Measurements from ENCODE around the gene PHEX.

PHEX gene

DNA sequence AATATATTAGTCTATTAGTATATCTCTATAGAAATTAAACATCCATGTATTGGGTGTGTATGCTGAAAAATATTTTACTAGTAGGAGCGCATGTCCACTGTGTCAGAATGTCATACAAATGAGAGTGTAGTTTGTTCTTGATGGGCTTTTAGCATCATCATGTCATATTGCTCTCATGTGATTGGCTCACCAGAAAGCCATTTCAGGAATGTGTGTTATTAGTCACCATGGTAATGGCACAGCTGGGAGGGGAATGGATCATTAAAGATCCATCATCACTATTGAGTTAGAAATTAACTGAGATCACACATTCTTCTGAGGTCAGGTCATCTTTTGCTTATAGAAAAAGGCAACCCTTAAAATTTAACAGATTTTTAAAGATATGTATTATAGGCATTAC is 77.3 kb downstream of the PHEX start:
- peak; percentile 79 for DNase-seq

DNA sequence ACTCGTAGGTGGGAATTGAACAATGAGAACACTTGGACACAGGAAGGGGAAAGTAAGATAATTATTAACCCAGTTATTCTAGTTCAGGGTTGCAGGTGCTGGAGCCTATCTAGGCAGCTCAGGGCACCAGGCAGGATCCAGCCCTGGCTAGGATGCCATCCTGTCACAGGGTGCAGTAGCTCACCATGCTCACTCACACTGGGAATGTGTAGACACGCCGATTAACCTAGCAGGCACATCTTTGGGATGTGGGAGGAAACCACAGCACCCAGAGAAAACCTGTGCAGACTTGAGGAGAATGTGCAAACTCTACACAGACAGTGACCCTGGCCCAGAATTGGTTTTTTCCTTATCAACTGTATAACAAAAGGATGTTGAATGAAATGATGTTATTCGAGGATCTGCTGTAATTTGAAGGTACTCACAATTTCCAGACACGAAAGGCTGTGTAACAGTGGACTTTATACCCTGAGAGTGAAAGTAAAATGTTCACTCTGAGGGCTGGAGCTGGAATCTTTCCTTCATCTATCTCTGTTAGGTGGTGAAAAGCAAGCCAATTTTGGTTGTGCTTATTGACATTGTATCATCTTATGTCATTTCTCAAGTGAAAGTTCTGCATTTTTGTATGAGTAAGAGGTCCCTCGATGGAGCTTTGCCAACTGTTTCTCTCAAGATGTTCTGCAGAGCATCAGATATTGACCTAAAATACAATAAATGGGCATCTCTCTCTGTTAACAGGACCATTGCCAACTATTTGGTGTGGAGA is 78.8 kb downstream of the PHEX start:
- peak; percentile 74 for DNase-seq

DNA sequence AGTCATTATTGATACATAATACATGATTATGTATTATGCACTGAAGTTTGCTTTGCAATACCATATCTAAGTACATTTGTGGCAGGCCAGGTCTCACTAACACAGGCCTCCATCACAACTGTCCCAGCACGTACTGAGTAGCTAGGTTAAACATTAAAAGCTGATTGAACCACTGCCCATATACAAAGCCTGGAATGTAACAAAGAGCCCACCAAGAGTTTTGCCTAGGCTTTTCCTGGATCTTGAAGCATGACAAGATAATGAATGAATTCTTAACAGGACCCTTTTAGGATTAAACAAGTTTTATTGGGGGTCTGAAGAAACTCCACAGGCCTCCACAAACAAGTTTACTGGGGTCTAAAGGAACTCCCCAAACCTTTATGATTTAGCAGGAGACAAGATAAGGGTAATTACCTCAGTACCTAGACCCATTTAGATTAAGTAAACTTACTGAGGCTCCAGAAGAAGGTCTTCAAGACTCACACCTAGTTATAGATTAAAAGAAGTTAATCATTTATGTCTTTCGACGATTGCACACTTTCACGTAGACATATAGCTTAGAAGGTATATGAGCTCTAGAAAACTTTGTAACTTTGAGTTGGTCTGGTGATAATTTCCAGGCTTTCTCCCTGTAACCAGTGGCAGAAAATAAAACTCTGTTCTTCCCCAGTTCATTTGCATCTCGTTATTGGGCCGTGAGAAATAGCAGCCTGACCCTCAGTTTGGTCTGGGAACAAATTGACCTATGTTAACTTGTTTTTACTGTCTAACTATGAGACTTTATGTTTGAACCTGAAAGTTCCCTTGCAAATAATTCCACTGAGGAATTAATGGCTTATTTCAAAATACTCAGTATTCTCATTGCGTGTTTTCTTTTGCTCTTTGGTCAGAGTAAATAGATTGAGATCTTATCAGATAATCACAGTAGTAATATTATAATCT is 84.8 kb downstream of the PHEX start:
- DNase-seq = no peak

DNA sequence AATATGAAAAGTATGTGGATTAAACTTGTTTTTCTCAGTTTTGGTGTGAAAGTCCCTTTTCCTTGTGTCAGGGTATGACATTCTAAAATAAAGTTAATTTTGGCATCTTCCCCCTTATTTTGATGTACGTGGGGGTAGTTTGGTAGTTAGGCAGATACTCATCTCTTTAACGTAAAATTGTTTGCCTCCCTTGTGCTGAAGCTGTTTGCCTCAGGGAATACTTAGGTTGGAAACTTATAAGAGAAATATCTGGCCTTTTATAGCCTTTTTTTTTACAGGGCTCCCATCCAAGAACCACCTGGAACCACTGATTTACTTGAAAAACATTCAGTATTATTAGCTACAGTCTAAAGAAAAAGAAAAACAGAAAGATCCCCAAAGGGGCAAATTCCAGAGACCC is 85.5 kb downstream of the PHEX start:
- DNase-seq = no peak

DNA sequence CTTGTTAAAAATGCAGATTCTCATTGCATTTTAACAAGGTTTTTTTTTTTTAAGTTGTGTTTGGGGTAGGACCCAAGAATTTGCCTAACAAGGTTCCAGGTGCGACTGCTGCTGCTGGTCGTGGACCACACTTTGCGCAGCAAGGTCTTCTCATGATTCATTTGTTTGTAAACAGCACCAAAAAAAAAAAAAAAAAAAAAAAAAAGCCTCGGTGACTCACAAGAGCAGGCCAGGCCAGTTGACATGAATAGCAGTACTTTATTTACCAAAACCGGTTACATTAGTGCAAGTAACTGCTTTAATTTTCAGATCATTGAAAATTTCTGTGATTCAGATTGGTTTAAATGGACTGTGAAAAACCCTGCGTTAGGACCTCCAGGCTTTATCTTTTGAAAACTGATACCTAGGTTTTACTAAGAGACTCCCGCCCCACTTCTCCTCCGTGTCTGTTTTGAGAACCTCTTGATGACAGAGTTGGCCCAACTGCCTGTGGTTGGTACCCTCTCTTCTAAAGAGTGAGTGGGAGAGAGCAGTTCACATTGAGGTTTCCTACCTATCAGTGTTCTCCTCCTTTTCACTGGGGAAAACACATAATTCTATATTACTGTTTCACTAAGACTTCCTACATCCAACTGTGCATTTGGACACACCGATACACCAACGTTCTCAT is 86.2 kb downstream of the PHEX start:
- DNase-seq = no peak

DNA sequence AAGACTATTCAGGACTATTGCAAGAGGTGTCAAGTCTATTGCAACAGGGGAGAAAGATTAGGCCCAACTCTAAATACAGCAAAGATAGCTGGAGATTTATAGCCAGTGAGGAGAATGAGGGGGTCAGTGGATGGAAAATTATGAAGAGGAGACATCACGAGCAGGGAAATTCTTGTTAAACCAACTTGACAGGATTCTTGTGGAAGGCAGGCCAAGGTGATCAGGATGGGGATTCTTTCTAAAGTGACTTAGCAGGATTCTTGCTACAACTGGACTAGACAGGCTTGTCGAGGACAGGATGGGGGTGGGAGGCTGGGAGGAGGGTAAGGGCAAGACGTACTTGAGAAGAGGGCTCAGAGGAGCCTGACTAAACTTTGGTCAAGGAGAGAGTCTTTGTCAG is 89.0 kb downstream of the PHEX start:
- DNase-seq = no peak

DNA sequence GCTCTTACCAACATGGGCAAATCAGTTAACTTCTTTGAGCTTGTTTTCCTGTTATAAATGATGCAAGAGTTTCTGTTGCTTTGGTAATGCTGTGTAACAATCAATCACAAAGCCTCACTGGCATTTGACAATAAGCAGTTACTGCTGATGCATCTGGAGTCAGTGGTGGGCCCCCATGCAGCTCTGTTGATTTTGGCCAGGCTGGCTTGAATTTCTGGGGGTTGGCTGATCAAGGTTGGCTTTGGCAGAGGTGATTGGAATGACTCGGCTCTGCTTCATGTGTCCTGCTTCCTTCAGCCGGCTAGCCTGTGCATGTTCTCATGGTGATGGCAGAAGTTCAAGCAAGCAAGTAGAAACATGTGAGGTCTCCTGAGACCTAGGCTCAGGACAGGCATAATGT is 90.4 kb downstream of the PHEX start:
- peak; percentile 91 for DNase-seq

DNA sequence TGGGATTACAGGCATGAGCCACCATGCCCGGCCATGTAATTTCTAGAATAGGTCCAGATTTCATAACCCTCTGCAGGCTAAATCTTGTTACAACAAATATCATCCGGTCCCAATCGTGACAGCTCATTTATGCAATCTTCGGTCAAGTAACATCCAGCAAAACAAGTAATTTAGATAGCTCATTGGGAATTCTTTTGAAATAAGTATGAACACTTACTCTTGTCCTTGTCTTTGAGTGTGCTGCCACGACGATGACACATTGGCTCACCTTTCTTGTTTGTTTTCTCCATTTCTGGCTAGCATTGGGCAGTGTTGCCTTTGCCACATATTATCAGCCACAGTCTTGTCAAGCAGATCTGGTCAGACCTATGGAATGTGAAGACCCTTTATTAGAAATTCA is 92.0 kb downstream of the PHEX start:
- no peak for DNase-seq

DNA sequence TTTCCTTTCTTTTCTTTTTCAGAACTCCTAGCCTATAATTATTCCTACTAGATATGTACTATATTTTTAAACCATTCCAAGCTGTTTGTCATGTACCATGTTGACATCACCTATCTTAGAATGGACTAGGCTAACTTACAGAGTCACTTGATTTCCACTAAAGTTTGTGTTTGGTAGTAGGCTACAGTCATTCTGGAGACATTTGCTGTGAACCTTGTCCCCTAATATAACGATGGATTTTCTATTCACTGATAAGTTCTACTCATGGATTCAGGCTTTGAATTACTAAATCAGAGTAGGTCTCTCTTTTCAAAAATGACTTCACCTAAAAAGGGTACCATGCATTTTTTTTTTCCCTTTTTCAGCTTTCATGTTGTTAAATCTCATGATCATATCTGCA is 93.4 kb downstream of the PHEX start:
- no peak for DNase-seq

DNA sequence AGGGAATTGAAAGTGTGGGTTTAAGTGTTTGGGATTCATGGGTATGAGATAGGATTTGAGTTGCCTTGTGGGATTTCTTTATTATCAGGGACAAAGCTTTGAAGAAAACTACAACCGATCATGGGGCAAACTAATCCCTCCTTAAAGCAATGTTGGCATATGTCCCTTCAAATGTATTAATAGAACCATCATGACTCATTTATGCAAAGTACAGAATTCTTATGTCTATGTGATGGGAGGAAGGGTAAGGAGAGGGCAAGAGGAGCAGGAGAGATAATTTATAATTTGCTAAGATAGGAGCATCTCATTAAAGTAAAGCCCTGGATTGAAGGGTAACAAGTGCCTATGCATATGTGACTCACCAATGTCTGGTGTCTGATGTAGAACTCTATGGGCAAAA is 94.2 kb downstream of the PHEX start:
- DNase-seq = no peak

DNA sequence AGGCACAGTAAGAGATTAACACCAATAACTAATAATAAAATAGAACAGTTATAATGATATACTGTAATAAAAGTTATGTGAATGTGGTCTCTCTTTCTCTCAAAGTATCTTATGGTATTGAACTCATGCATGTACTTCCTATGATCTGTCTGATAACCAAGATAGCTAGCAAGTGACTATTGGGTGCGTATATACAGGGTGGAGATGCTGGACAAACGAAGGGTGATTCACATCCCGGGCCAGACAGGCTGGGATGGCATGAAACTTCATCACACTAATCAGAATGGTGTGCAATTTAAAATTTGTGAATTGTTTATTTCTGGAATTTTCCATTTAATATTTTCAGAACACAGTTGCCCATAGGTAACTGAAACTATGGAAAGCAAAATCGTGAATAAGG is 96.8 kb downstream of the PHEX start:
- DNase-seq = no peak

DNA sequence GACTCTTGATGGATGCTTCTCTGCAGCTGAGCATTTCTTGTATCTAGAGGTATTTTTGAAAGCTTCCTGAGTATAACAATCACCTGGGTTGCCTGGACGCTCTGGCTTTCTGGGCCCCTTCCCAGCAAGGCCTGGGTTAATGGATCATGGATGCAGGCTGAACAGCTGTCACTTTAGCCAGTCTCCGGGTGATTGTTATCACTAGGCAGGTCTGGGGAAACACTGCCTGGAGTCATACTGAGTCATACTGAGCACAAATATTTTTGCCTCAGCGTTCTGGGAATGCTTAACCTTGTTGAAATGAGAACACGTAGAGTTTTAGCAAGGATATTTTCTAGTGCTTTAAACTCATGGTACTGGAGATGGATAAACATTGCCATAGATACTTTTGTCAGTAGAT is 102.6 kb downstream of the PHEX start:
- peak; percentile 77 for DNase-seq

DNA sequence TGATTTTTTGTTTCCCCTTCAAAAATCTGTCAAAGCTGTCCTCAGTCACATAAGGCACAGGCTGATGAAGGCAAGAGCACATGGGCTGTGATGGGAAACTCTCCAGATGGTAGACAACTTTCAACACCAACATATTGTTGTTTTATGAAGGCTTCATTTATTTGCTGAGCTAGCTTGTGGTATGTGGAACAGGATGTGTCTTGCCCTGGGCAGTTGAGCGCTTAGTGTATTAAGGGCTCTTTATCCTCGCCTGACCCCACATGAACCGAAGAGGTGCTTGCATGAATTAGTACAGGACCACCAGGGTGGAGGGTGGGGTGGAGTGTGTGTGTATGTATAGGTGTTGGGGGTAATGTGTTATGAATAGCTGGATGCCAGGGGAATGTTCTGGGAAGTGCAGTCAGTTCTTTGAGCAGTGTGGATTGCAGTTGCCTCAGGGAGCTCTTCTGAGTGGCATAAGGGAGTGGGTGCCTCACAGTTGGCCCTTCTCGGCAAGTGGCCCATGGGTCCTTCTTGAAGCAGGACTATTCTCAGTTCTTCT is 103.1 kb downstream of the PHEX start:
- peak; percentile 86 for DNase-seq

DNA sequence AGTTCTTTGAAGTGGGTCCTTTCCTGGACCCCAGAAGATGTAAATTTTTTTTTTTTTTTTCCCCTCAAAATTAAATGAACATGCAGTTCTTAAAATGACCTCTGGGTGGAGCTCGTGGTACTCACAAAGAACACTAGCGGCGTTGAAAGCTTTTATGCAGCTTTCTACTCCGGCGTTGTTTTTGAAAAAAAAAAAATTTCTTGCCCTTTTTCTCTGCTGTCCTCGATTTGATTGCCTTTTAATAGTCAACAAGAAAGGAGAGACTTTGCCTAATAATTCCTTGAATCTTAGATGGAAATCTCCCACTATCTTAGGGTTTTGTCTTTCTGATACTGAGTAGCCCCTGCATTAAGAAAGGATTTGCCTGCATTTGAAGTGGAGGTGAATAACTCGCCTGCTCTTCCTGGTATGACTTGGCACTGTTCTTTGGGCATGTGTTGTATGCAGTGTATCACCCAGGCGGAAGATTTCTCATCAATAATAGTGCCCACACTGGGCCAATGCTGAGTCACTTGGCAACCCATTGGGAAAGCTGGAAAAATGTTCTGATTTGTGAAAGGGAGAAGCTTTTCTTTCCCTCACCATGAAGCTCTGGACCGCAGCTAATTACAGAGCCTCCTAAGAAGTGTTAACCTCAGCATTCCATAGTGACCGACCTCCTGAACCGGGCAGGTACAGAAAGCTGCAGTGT is 104.0 kb downstream of the PHEX start:
- DNase-seq = peak; percentile 60

DNA sequence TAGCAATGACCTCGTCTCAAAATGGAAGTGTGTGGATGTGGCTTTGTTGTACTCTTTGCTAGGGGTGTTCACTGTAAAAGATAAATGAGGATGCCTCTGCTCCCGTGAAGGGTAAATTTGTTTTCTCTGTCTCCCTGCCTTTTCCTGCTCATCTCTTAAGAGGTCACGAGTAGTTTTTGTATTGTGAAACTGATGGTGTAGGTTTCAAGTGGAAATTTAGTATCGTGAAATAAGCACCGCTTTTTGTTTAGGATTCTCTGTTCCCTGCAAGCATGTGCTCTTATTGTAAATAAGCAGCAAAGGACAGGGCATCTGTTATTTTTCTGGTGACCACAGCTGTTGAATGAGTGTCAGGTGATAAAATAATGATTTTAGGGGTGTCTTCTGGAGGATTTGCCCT is 104.6 kb downstream of the PHEX start:
- no peak for DNase-seq

DNA sequence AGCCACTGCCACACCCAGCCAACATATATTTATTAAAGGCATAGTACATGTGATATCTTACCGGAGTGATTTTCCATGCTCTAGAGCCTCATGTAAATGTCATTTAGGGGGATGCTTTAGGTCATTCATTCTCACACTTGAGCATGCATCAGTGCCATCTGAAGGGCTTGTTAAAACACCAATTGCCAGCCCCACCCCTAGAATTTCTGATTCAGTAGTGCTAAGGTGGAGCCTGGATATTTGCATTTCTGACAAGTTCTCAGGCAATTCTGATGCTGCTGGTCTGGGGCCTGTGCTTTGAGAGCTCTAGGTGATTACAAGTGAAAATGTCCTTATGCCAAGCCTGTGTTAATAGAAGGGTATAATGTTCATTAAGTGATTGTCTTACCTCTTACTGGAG is 107.7 kb downstream of the PHEX start:
- DNase-seq = no peak

DNA sequence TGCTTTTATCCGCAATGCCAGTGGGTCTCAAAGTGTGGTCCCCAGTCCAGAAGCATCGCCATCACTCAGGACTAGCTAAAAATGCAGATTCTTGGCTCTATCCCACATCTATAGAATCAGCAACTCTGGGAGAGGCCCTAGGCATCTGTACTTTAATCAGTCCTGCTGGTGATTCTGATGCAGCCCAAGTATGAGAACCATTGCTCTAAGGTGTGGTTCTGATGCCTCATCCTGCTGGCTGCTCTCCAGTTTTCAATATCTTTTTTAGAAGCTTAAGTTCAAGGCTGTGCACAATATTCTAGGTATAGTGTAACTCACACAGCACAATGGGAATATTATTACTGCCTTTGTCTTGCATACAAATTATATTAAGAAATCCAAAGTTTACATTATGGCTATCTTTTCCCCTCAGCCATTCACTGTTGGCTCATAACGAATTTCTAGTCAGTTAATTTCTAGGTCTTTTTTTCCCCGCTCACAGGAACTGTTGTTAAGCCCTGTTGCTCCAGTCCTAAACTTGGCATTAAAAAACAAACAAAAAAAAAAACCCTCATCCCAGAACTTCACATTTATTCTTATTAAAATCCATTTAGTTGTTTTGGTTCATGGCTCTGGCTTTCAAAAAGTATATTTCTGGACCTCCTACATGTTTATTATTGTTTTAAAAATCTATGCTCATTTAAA is 109.1 kb downstream of the PHEX start:
- no peak for DNase-seq

DNA sequence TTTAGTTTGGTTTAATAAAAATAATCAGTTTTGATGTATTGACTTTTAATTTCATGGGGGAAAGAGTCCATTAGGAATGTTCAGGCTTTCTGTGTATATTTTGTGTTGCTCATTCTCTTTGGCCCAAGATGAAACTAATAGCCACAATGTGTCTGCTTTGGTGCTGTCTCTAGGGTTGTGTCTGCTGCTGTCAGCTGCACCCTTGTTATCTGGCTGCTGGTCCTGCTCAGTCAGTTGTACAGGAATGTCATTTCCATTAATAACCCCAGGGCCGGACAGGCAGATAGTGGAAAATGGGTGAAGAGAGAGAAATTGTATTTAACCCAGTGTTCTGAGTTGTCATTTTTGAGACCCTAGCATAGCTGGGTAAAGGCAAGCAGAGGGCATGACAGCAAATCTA is 115.1 kb downstream of the PHEX start:
- no peak for DNase-seq

DNA sequence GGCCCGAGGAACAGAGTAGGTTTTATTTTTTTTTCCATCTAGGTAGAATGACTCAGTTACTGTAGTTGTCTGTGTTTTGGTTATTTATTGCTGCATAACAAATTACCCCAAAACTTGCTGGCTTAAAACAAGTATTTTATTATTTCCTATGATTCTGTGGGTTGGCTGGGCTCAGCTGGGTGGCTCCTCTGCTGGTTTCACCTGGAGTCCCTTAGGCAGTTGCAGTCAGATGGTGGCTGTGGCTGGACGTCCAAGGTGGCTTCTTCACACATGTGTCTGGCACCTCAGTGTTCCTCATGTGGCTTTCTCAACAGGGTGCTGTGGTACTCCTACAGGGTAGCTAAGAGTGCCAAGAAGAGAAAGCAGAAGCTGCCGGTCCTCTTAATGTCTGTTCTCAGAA is 115.8 kb downstream of the PHEX start:
- no peak for DNase-seq

DNA sequence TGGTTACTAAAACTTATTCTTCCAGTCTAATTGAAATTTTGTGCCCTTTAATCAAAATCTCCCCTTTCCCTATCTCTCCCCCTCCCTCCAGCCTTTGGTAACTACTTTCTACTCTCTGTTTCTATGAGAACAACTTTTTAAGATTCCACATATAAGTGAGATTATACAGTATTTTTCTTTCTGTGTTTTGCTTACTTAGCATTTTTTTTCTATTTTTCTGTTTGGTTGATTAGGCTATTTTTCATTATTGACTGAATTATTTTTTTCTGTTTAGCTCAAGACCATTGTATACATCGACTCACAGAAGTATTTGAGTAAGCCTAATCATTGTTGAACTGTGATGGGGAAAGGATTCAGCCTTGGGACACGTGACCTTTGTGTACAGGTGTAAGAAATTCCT is 116.4 kb downstream of the PHEX start:
- DNase-seq = no peak

DNA sequence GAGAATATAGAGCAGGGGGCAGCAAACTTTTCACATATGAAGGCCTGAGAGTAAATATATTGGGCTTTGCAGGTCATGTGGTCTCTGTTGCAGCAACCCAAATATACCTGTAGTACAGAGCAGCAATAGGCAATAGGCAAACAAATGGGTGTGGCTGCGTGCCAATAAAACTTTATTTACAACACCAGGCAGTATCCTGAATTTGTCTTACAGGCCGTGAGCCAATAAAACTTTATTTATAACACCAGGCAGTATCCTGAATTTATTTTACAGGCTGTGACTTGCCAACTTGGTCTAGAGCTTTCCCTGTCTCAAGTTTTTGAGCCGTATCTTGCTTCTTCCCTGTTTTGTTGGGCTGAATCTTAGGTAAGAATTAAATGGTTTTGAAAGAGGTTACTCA is 118.2 kb downstream of the PHEX start:
- no peak for DNase-seq

DNA sequence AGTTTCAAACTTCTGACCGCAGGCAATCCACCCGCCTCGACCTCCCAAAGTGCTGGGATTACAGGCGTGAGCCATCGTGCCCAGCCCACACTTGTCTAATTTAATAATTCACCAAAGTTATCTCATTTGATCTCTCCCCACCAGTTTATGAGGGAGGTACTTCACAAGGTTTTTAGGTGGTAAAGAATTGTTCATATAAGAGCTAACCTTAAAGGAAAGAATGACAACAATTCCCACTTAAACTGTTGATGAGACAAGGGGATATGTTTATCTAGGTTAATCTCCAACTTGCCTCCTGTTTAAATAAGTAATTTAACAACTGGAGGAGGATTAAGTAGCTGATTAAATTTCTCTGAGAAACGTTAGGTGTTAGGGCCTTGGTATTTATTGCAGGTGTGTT is 123.0 kb downstream of the PHEX start:
- no peak for DNase-seq

Data from fibroblast of skin of abdomen (primary cell).